HG02642 (cell line): ENCODE data around the gene TSSK3.

ENCODE experiments used
- ATAC-seq: cut with Tn5 transposase; IDR thresholded peaks from one replicate; pipeline ENCODE4 v1.9.1; 2021; ENCODE audit warnings: mild to moderate bottlenecking; ENCODE audit not compliant: unreplicated experiment, poor library complexity

The TSSK3 gene, protein sequence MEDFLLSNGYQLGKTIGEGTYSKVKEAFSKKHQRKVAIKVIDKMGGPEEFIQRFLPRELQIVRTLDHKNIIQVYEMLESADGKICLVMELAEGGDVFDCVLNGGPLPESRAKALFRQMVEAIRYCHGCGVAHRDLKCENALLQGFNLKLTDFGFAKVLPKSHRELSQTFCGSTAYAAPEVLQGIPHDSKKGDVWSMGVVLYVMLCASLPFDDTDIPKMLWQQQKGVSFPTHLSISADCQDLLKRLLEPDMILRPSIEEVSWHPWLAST

DNA sequence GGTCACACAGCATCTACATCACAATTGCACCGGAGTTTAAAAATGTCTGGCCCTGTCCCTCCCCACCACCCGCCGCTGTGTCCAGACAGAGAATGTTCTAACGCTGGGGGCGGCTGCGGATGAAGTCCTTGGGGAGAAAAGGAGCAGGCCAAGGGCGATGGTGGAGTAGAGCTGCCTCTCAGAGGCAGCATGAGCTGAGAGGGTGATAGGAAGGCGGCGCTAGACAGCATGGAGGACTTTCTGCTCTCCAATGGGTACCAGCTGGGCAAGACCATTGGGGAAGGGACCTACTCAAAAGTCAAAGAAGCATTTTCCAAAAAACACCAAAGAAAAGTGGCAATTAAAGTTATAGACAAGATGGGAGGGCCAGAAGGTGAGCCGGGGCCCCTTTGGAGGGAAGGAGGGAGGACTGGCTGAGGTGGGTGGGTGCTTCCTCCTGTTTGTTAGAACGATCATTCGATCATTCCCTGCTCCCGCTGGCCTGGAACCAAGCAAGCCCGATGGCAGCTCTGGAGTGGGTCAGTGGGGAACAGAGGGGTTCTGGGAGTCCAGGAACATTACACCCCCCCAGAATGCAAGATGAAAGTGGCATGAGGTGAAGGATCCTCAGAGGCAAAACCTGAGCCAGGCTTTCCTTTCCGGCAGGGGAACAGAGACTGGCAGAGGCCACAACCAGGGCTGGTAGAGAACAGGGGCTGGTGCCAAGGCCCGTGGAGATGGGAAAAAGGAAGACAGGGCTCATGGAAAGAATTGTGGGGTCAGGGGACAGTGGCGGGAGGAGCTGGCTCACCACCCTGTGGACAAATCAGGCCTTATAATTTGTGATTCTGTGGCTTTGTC, at the start of gene TSSK3, which contains the start of gene FAM229A:
Gene TSSK3 (plus strand): TSS at position 66 of the 840 bp plus-strand sequence. CDS start 163 bp downstream, at position 229.
Gene FAM229A (minus strand): TSS at position 12 of the 840 bp plus-strand sequence. CDS start 394 bp downstream, outside the sequence.
- no peak for ATAC-seq

DNA sequence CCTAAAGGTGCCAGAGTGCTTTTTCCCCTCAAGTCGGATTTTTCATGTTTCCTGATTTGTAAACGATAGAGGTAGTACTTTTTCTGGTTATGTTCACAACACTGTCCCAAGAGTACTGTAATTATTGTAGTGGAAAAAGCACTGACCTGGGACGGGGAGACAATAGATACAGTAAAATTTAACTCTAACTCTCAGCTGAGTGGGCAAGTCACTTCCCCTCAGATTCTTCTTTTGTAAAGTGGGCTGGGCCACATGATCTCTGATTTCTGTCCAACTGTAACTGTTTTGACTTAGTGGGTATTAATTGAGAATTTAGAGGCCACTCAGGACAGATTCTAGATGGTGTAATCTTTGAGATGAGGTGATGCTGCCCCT, 45.4 kb upstream of the TSSK3 start:
- peak; percentile 12 for ATAC-seq

DNA sequence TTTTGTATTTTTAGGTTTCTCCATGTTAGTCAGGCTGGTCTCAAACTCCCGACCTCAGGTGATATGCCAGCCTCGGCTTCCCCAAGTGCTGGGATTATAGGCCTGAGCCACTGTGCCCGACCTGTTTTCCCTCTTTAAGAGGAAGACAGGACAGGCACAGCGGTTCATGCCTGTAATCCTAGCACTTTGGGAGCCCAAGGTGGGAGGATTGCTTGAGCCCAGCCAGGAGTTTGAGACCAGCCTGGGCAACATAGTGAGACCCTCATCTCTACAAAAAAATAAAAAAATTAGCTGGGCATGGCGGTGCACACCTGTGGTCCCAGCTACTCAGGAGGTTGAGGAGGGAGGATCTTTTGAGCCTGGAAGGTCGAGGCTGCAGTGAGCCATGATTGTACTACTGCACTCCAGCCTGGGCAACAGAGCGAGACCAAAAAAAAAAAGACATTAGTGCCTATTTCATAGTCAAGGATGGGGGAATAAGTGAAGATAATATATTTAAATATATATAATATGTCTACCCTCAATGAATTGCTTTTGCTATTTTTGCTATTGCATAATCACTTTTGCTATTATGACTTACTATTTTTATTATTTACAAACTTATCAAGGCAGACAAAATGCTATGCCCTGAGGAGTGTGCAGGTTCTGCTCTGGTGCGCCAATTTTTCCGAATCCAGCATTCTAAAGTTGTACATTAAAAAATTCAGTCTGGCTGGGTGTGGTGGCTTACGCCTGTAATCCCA, 44.0 kb upstream of the TSSK3 start:
- ATAC-seq = no peak

DNA sequence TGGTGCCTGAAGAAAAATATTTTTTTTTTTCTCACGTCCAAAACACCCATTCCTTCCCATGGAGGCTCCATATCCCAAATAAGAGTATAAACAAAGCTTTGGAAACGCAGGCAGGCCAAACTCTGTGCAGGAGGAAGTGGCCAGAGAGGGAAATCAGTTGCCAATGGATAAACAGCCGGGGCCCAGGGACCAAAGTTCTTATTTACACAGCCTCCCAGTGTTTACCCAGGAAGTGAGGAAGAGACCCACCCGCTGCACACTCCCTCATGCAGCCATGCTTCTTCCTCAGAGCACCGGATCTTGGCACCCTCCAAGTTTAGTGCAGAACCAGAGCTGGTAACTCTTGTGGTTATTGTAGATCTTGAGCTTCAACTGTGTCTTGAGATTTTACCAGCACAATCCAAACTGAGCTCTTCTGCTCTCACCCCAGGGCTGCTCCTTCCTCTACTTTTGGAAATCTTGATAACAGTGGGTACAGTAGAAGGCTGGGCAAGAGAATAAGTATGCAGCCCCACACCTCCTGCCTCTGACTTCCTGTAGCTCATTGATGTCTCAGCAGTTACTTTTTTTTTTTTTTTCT, 40.5 kb upstream of the TSSK3 start:
- ATAC-seq = no peak

DNA sequence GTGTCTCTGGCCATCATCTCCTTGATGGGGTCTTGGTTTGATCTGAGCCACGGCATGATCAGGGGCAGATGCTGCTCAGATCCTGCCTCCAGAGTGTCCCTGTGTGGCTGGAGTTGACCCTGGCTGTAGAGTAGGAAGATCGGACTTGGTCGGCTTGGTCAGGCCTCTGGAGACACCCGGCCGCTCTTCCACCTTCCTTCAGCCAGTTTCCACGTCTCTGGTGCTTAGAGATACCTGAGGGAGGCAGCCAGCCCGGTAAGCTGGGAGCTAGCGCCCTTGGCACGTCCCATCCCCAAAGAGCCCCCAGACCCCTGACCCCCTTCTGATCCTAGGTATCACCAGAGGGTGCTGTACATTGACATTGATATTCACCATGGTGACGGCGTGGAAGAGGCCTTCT, 35.1 kb upstream of the TSSK3 start:
- no peak for ATAC-seq

DNA sequence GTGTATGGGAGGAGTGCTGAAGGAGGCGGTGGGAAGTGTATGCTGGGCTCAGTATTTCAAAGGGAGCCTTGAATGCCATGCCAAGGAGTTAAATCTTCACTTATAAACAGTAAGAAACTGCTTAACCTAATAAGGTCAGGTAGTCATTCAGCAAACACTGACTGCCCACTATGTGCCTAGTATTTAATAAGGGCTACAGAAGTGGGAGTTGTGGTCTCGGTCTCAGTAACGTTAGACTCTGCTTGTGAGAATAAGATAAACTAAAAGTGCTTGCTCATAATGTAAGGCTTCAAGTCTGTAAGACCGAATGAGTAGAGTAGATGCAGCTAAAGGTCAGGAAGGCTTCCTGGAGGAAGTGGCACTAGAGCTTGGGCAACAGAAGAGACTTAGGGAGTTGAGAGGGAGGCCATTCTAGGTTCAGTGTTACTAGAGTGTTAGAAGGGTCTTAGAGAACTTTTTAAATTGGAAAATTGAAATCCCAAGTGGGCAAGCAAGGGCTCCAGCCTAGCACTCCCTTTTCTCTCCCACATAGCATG, 32.3 kb upstream of the TSSK3 start:
- ATAC-seq = no peak

DNA sequence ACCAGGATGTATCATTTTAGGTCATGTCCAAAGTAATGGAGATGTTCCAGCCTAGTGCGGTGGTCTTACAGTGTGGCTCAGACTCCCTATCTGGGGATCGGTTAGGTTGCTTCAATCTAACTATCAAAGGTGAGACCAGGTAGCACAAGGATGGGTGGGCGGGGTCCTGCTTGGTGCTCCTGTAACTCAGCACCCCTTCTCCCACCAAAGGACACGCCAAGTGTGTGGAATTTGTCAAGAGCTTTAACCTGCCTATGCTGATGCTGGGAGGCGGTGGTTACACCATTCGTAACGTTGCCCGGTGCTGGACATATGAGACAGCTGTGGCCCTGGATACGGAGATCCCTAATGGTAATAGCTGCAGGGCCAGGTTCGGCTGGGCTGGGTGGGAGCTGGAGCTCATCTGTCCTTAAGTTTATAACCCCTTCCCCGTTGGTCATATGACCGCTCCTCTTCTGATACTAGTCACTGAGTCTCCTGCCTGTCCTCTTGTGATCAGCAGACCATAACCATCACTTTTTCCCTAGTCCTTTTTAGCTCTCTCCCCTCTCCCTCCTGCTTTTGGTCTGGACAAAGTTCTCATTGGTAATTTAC, 31.7 kb upstream of the TSSK3 start:
- ATAC-seq = no peak

DNA sequence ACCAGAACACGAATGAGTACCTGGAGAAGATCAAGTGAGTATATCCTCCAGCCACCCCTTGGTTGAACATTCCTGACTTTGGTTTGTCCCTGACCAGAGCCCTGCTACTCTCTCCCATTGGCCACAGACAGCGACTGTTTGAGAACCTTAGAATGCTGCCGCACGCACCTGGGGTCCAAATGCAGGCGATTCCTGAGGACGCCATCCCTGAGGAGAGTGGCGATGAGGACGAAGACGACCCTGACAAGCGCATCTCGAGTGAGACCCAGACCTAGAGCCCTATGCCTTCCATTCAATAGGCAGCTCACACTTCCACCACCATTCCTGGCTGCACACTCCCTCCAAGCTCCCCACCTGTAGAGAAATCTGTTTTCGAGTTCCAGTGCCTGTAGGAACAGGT, 30.8 kb upstream of the TSSK3 start:
- ATAC-seq = no peak

DNA sequence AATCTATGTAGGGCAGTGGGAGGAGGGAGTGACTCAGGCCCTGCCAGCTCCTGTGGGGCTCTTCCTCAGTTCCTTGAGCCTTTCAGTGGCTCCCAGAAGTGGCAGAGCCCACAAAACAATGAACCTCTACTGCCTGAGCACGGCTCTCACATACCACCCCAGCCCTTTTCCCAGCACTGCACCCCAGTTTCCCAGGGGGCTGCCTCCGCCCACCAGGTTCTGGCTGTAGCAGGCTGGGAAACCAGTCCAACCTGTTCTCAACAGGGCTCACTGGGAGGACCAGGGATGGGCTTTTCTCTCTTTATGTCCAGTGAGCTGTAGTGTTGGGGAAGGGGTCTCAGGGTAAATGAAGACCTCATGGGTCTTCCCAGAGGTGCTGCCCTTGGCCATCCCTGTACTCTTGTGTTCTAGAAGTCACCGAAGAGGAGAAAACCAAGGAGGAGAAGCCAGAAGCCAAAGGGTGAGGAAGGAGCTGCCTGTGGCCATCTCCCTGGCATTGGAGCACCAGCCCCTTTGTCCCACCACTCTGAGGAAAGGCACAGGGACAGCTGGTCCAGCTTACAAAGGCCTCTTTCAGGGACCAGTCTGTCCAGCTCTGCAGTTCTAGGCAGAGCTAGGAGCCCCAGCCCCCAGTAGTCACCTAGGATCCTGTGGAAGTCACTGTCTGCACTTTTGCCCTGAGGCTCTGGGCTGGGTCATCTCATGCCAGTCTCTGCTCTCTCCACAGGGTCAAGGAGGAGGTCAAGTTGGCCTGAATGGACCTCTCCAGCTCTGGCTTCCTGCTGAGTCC, 29.9 kb upstream of the TSSK3 start:
- ATAC-seq = no peak

DNA sequence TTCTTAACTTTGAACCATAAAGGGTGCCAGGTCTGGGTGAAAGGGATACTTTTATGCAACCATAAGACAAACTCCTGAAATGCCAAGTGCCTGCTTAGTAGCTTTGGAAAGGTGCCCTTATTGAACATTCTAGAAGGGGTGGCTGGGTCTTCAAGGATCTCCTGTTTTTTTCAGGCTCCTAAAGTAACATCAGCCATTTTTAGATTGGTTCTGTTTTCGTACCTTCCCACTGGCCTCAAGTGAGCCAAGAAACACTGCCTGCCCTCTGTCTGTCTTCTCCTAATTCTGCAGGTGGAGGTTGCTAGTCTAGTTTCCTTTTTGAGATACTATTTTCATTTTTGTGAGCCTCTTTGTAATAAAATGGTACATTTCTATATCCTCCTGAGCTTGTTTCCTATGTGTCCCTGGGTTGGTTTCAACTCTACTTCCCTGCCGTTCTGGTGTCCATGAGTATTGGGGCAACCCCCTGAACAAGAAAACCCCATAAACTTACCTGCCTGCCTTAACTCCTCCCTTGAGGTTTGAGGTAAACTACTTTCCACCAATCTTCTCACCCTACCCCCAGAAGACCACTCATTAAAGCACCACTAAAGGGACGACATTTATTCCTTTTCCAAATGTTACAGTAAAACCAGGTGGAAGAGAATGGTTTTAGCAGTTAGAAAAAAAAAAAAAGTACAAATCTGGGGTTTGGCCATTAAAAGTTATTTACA, 28.9 kb upstream of the TSSK3 start:
- no peak for ATAC-seq

DNA sequence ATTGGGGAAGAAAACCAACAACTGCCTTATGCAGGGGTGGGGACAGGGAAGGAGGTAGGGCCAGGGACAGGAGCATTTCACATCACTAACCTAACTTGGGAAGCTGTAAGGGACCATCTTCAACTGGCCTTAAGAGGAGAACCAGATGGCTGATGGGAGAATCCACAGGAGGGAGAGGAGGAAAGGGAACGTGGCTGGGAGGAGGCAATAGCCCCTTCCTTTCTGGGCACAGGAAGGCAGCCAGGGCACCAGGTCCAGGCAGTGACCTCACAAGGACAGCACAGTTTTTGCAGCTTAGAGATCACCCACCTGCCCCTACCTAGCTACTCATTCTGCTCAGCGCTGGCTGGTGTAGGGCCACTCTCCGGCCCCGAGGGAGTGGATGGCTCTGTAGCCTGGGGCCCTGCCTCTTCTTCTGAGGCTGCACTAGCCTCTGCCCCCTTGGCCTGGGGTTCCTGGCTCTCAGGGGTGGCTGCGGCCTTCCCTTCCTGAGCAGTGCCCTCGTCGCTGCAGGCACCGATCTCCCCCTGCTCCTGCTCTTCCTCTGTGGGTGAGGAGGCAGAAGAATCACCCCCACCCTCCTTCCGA, 28.0 kb upstream of the TSSK3 start:
- no peak for ATAC-seq

DNA sequence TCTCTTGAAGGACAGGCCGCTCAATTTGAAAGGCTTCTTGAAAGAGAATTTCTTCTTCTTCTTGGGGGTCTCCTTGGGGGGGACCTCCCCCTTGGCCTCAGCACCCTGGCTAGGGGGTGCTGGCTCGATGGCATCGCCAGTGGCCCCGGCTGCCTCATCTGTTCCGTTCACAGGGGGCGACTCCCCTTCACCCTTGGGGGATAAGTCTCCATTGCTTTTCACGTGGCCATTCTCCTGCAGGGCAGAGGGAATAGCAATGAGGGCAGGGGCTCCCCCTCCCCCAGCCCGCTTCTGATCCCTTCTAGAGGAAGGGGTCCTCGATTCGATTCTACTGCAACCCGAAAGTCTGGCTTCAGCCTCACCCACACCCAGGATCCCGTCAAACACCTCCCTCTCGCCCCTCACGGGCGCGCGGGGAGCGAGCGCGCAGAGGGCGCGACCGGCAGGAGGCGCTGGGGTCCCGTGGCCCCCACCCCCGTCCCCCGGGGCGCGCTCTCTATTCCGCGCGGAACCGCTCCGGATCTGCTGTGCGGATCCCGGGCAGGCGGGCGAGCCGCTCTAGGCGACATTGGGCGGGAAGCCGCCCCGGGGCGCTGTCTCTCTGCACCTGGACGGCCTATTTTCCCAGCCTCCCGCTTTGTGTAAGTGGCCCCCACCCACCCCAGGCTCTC, 27.3 kb upstream of the TSSK3 start:
- peak; percentile 28 for ATAC-seq

DNA sequence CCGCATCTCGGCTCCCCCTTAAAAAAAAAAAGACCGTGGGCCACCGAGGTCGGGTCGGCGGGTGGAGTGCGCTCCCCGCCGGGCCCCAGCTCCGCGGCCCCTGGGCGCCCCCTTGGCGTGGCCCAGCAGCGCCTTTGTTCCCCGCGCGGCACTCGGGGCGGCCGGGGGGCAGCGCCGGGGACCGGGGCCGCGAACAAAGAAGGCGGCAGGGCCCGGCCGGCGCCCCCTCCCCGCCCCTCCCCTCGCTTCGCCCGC, 26.9 kb upstream of the TSSK3 start:
- ATAC-seq = peak; percentile 6

DNA sequence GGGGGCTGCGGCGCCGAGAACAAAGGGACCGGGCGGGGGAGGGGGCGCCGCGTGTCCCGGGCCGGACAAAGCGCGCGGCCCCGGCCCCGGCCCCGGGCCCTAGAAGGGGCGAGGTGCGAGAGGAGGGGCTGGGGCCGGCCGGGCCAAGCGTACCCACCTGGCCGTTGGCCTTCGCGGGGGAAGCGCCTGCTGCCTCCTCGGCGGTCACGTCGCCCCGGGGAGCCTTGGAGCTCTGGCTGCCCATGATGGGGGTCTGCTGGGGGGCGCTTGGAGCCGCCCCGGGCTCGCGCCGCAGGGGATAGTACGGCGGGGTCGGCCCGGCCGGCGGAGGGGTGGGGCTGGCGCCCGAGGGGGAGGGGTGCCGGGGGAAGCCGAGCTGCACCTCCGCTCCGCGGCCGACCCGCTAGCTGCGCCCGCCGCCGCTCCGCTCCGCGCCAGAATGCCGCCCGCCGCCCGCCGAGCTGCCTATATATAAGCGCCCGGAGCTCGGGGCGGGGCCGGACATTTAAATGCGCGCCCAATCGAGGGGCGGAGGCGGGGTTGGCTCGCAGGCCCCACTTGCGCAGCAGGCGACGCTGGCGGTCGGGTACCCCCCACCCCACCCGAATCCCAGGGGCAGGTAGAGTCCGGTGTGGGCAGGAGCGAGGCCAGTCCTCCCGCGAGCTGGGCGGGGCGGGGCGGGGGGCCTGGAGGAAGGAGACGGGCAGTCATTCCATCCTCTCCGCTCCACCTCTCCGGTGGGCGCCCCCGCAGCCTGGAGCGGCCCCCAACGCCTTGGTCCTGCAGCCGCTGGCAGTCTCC, 26.3 kb upstream of the TSSK3 start, which contains the start of gene MARCKSL1:
Gene MARCKSL1 (minus strand): TSS at position 444 of the 801 bp plus-strand sequence. CDS start 200 bp downstream, at position 244.
- ATAC-seq = peak; percentile 57

DNA sequence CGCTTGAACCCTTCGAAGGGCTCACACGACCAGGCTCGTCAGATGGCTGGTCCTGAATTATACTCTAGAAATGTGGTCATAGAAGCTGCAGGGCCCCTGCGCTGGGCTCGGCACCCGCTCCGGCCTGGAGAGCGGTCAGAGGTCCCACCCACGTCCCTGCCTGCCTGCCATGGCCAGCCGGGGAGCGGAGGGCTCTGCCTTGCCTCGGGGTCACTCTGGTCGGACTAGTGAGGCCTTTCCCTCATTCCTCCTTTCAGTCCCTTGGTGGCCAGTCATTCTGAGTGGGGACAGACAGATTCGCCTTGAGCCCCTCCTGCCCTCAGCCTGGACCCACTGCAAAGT, 25.8 kb upstream of the TSSK3 start:
- ATAC-seq = no peak

DNA sequence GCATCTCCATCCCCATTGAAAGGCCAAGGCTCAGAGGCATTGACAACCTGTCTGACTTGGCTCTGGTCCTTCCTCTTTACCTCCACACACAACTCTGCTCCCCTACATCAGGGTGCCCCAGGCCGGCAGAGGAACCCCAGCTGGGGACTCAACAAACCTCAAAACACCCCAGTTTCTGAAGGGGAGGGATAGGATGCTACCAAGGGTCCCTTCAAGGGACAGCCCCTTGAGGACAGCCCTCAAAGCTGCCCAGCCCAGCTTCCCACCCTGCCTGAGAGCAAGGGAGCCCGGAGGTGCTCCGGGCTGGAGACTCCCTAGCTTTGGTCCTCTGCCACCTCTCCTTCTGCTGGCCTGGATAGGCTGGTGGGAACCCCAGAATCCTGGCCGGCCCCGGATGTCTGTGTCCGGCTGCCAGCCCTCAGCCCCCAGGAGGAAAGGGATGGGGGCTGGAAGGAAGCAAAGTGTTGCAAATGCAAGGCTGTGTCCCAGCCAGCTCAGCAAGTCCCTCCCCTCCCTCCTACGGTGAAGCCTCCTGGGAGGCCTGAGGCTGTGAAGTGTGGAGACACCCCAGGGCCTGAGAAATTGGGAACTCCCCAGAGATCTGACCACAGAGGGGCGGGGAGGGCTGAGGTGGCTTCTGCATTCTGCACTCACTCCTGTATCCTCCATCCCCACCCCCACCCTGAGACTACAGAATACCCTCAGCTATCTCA, 25.2 kb upstream of the TSSK3 start:
- ATAC-seq = no peak
